HepG2 (cell line): Measurements from ENCODE around the gene TM4SF4. TPM values are rescaled to one million over a fixed set of nuclear protein-coding genes. Genes with fewer than 3 reads are reported as not detected.

Experiments used
- ATAC-seq: fragments of 200-7000 bp; cut with Tn5 transposase; 3 replicates; pipeline ENCODE4 v1.9.1; 2020; ENCODE audit warnings: mild to moderate bottlenecking, moderate library complexity
- BruUV-seq: library from RNA; stranded (reverse); fragments of 400-500 nt; replicated peaks from 2 replicates; lab custom pipeline; 2021; lab: Mats Ljungman, UMichigan
- CTCF ChIA-PET: fragments of 300-600 bp; formaldehyde crosslinking; extraction: SDS; loops from one replicate; lab custom pipeline; 2021; ENCODE audit warnings: low total read pairs, inconsistent platforms, low intra/inter-chr PET ratio; lab: Yijun Ruan, JAX
- POLR2A ChIA-PET: fragments of 350-600 bp; sonication (Branson Sonifier 250); formaldehyde crosslinking; loops from one replicate; lab custom pipeline; 2020; ENCODE audit warnings: antibody characterized with exemption, inconsistent platforms; lab: Yijun Ruan, JAX
- DNase-seq: peaks from one replicate; pipeline ENCODE4 v3.0.0-alpha.2; 2015; ENCODE audit warnings: low spot score
- FAIRE-seq: peaks from 3 replicates; lab custom pipeline; 2011; peaks lifted over from hg19 to GRCh38; lab: Jason Lieb, UNC
- H2AFZ ChIP-seq: one replicate; pipeline ENCODE4 v1.6.1; 2011; ENCODE audit warnings: low read length, inconsistent platforms
- H3K27ac ChIP-seq: fragments of 300-600 bp; 3 replicates; pipeline ENCODE4 v1.8.0; 2011; ENCODE audit warnings: mixed run types, mild to moderate bottlenecking, mixed read lengths, low read length, inconsistent platforms; ENCODE audit not compliant: insufficient read depth; ENCODE audit errors: extremely low read length
- H3K27me3 ChIP-seq, 2 experiments: fragments of 200-600 bp in 1 of 2; 2 replicates in 1 of 2; 3 replicates in 1 of 2; pipeline versions ENCODE4 v1.6.0 to v1.8.0; 2011; ENCODE audit warnings: low read length in 2 of 2, mild to moderate bottlenecking in 2 of 2, moderate library complexity in 2 of 2, inconsistent platforms in 1 of 2; ENCODE audit not compliant: insufficient read depth in 2 of 2, control insufficient read depth in 1 of 2
- H3K36me3 ChIP-seq, 2 experiments: fragments of 200-600 bp in 1 of 2; replicated peaks in 1 of 2; 2 replicates in 1 of 2; 3 replicates in 1 of 2; pipeline versions ENCODE4 v1.5.1 to v1.8.0; 2011; ENCODE audit warnings: low read length in 2 of 2, inconsistent platforms in 1 of 2; ENCODE audit not compliant: insufficient read depth in 2 of 2, control insufficient read depth in 1 of 2
- H3K4me1 ChIP-seq: 2 replicates; pipeline ENCODE4 v1.5.1; 2012; ENCODE audit warnings: low read length, inconsistent platforms; ENCODE audit not compliant: insufficient read depth
- H3K4me2 ChIP-seq: 2 replicates; pipeline ENCODE4 v1.6.0; 2011; ENCODE audit warnings: low read depth, low read length, inconsistent platforms
- H3K4me3 ChIP-seq, 3 experiments: fragments of 200-600 bp in 1 of 3; sonication (generic), shearing (Covaris generic) in 1 of 3; replicated peaks in 1 of 3; 2 replicates each; pipeline ENCODE4 v1.5.1; 2011 to 2016; ENCODE audit warnings: low read length in 3 of 3, inconsistent platforms in 2 of 3, low read depth in 2 of 3, mild to moderate bottlenecking in 2 of 3, control low read depth in 1 of 3, mixed read lengths in 1 of 3; ENCODE audit not compliant: insufficient read depth in 1 of 3
- H3K79me2 ChIP-seq: one replicate; pipeline ENCODE4 v1.6.1; 2011; ENCODE audit warnings: low read length, inconsistent platforms; ENCODE audit not compliant: insufficient read depth
- H3K9ac ChIP-seq: 2 replicates; pipeline ENCODE4 v1.6.0; 2011; ENCODE audit warnings: mild to moderate bottlenecking, low read depth, low read length, inconsistent platforms; ENCODE audit not compliant: insufficient read depth
- H3K9me3 ChIP-seq: 2 replicates; pipeline ENCODE4 v1.5.1; 2012; ENCODE audit warnings: mild to moderate bottlenecking, low read length
- H4K20me1 ChIP-seq: 2 replicates; pipeline ENCODE4 v1.6.0; 2011; ENCODE audit warnings: inconsistent platforms, mild to moderate bottlenecking, low read length, moderate library complexity; ENCODE audit not compliant: insufficient read depth
- BRCA1 ChIP-seq: sonication (generic); formaldehyde crosslinking; IDR thresholded peaks from 2 replicates; pipeline ENCODE4 v1.4.0; 2020; ENCODE audit warnings: missing genetic modification reagents
- CBX5 ChIP-seq: sonication (generic); formaldehyde crosslinking; IDR thresholded peaks from 2 replicates; pipeline ENCODE4 v1.4.0; 2020; ENCODE audit warnings: missing genetic modification reagents, borderline replicate concordance
- GATA4 ChIP-seq: sonication (generic); IDR thresholded peaks from 2 replicates; pipeline ENCODE4 v1.6.1; 2016; ENCODE audit warnings: antibody characterized with exemption, low read depth, borderline replicate concordance
- GPN1 ChIP-seq: sonication (generic); formaldehyde crosslinking; IDR thresholded peaks from 2 replicates; pipeline ENCODE4 v1.5.1; 2020; ENCODE audit warnings: missing genetic modification reagents, borderline replicate concordance
- HNRNPH1 ChIP-seq: fragments of 200-400 bp; formaldehyde crosslinking; optimal IDR thresholded peaks from 2 replicates; pipeline ENCODE3; 2017; ENCODE audit warnings: mild to moderate bottlenecking, low read depth, low read length
- JUNB ChIP-seq: sonication (generic); formaldehyde crosslinking; IDR thresholded peaks from 2 replicates; pipeline ENCODE4 v1.8.0; 2022; ENCODE audit warnings: missing genetic modification reagents, mild to moderate bottlenecking, borderline replicate concordance
- NR2F1 ChIP-seq, 2 experiments: fragments of 450-650 bp in 1 of 2; formaldehyde crosslinking in 1 of 2; IDR thresholded peaks; 2 replicates each; pipeline versions ENCODE4 v1.5.0 to v1.6.1; 2016 to 2020; ENCODE audit warnings: mild to moderate bottlenecking in 1 of 2, missing compliant biosample characterization in 1 of 2, missing genetic modification reagents in 1 of 2, moderate library complexity in 1 of 2
- SMAD1 ChIP-seq: sonication (generic); formaldehyde crosslinking; IDR thresholded peaks from 2 replicates; pipeline ENCODE4 v1.4.0; 2020; ENCODE audit warnings: missing genetic modification reagents, low read depth, mild to moderate bottlenecking, borderline replicate concordance
- STAT6 ChIP-seq: sonication (generic); formaldehyde crosslinking; IDR thresholded peaks from 2 replicates; pipeline ENCODE4 v1.4.0; 2020; ENCODE audit warnings: missing genetic modification reagents, mild to moderate bottlenecking, borderline replicate concordance
- TCF7L2 ChIP-seq: IDR thresholded peaks from 2 replicates; pipeline ENCODE4 v1.6.1; 2011; ENCODE audit warnings: mild to moderate bottlenecking, low read depth, low read length, moderate library complexity
- ZNF136 ChIP-seq: sonication (generic); formaldehyde crosslinking; IDR thresholded peaks from 2 replicates; pipeline ENCODE4 v1.8.1; 2022; ENCODE audit warnings: low read depth, mild to moderate bottlenecking, moderate library complexity, missing genetic modification reagents
- ZNF224 ChIP-seq: sonication (generic); formaldehyde crosslinking; IDR thresholded peaks from 2 replicates; pipeline ENCODE4 v1.5.0; 2020; ENCODE audit warnings: mild to moderate bottlenecking, missing genetic modification reagents
- ZNF275 ChIP-seq: sonication (generic); formaldehyde crosslinking; IDR thresholded peaks from 2 replicates; pipeline ENCODE4 v1.8.0; 2022; ENCODE audit warnings: missing genetic modification reagents, mild to moderate bottlenecking, inconsistent platforms, borderline replicate concordance
- ZNF280B ChIP-seq: sonication (generic); formaldehyde crosslinking; IDR thresholded peaks from 2 replicates; pipeline ENCODE4 v1.5.0; 2020; ENCODE audit warnings: missing genetic modification reagents, mild to moderate bottlenecking, borderline replicate concordance
- ZNF430 ChIP-seq: sonication (generic); formaldehyde crosslinking; IDR thresholded peaks from 2 replicates; pipeline ENCODE4 v1.9.0; 2021; ENCODE audit warnings: mild to moderate bottlenecking, missing genetic modification reagents
- ZNF557 ChIP-seq: sonication (generic); formaldehyde crosslinking; IDR thresholded peaks from 2 replicates; pipeline ENCODE4 v1.4.0; 2020; ENCODE audit warnings: missing genetic modification reagents
- ZSCAN29 ChIP-seq: sonication (generic); formaldehyde crosslinking; conservative IDR thresholded peaks from 2 replicates; pipeline ENCODE4 v1.4.0; 2020; ENCODE audit warnings: mild to moderate bottlenecking, missing genetic modification reagents
- WGBS: methylation state at CpG from one replicate; pipeline ENCODE4 v1.1.6; 2017; ENCODE audit warnings: low lambda C conversion rate; 5-methylcytosine and 5-hydroxymethylcytosine counted together
- in situ Hi-C: cut with HindIII; loops from 2 replicates; pipeline ENCODE4 v1.10.0; 2017; ENCODE audit warnings: low pct_unique_long_range_greater_than_20kb; ENCODE audit not compliant: extremely low pct_ligation_motif_present
- intact Hi-C: fragments of 100-400 bp; cut with micrococcal nuclease; formaldehyde crosslinking; loops from one replicate; pipeline ENCODE4 v1.10.0; 2022; ENCODE audit not compliant: unreplicated experiment
- polyA plus RNA-seq, 8 experiments: library from polyadenylated mRNA; depleted of rRNA in 3 of 8; stranded (reverse) in 7 of 8; unstranded in 1 of 8; fragments of >200 nt; fragmentation: Illumina TruSeq in 4 of 8; extraction: Trizol in 4 of 8; gene quantifications; 2 replicates each; pipeline versions ENCODE4 v1.2.1 to v1.2.3, GENCODE V29; 2011 to 2016; ENCODE audit warnings: low read depth in 4 of 8, missing spikeins in 1 of 8, mixed read lengths in 1 of 8; ENCODE audit not compliant: insufficient read depth in 1 of 8
- total RNA-seq, 5 experiments: library from RNA; depleted of rRNA; stranded (reverse); fragments of >200 nt; fragmentation: Illumina TruSeq; extraction: Trizol; gene quantifications; 2 replicates each; pipeline ENCODE4 v1.2.3, GENCODE V29; 2016; ENCODE audit warnings: low read depth in 1 of 5

Gene TM4SF4
- total and polyA plus RNA-seq, 2 of the 13 experiments (the other 11 are each of a cell fraction or from before 2014, with no cell fraction given) = 0.63 to 0.95 TPM

GRCh38 chr3:149428087-149428486 is 46.4 kb upstream of the TM4SF4 start:
- Histone ChIP-seq H3K79me2 (no peaks in the 10 kb centered on the region), H3K9me3 (no peaks in the 10 kb centered on the region), H3K36me3 (no peaks in the 10 kb centered on the region), H2AFZ (no peak overlapping the region), H3K9ac (no peak overlapping the region), H3K4me2 (no peak overlapping the region), H4K20me1 (no peaks in the 10 kb centered on the region), H3K4me3 (no peak overlapping the region), H3K27ac (no peak overlapping the region), H3K27me3 (no peaks in the 10 kb centered on the region), H3K4me1 (peaks cover 9% of the 10 kb centered on the region)
- WGBS = 82% methylated on average over 2 of the region's 2 CpGs
- in situ Hi-C loops = no loop called here
- ATAC-seq (no peak), FAIRE-seq (no peak), DNase-seq (no peak)
- no TSS peak for BruUV-seq
- no peak for TF ChIP-seq ZNF275
- no peak for TF ChIP-seq ZNF224 (CRISPR knock-in tag)
- no peak for TF ChIP-seq CBX5 (CRISPR knock-in tag)
- TF ChIP-seq NR2F1 (CRISPR knock-in tag; IDR thresholded peaks at IDR 0.05) = no peak
- no peak for TF ChIP-seq SMAD1
- no peak for TF ChIP-seq BRCA1
- no peak for TF ChIP-seq HNRNPH1
- TF ChIP-seq GATA4 = no peak
- TF ChIP-seq ZNF557 (CRISPR knock-in tag) = no peak
- no peak for TF ChIP-seq JUNB (CRISPR knock-in tag)
- no peak for TF ChIP-seq ZSCAN29 (CRISPR knock-in tag)
- no peak for TF ChIP-seq ZNF430 (CRISPR knock-in tag)
- no peak for TF ChIP-seq GPN1
- no peak for TF ChIP-seq STAT6 (CRISPR knock-in tag)
- no peak for TF ChIP-seq TCF7L2
- no peak for TF ChIP-seq ZNF280B (CRISPR knock-in tag)
- TF ChIP-seq ZNF136 = no peak
- ChIA-PET CTCF (no interaction called here), POLR2A (no interaction called here)
- intact Hi-C loops = no loop called here
